GM19043 (cell line): ENCODE measurements around the gene SYTL1.

Experiments used
- ATAC-seq: cut with Tn5 transposase; IDR thresholded peaks from one replicate; pipeline ENCODE4 v1.9.1; 2021; ENCODE audit warnings: low read depth; ENCODE audit not compliant: unreplicated experiment

The SYTL1 gene, protein sequence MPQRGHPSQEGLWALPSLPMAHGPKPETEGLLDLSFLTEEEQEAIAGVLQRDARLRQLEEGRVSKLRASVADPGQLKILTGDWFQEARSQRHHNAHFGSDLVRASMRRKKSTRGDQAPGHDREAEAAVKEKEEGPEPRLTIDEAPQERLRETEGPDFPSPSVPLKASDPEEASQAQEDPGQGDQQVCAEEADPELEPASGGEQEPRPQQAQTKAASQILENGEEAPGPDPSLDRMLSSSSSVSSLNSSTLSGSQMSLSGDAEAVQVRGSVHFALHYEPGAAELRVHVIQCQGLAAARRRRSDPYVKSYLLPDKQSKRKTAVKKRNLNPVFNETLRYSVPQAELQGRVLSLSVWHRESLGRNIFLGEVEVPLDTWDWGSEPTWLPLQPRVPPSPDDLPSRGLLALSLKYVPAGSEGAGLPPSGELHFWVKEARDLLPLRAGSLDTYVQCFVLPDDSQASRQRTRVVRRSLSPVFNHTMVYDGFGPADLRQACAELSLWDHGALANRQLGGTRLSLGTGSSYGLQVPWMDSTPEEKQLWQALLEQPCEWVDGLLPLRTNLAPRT

DNA sequence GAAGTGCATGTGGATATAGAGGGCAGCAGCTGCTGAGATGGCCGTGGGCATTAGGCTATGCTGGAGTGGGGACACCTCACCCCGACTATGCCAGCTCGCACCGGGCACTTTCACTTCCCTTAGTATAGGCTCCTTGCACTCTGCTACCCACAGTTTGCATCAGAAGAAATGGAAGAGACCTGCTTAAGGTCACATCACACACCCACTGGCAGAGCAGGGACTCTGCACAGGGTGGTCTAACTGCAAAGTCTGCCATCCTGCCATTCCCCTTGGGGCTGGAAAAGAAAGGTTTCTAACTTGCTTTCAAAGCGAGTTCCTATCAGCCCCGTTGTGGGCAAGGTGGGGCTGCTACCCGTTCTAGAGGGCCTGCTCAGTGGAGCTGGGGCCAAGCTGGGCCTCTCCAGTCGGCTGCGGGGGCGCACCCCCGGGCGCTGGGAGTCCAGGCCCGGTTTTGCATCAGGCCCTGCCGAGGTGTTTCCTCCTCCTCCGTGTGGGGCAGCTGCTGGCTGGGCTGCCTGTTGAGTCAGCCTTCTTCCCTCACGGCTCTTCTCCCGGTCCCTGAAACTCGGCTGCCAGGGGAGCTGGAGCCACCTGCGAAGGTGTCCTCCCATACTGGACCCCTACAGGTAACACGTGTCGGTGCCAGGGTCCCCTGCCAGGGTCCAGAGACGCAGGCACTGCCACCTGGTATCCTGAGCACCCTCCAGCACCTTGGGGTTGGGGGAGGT is at the start of gene SYTL1:
Gene SYTL1, plus strand, starts transcription at position 498 of the 728 bp plus-strand sequence. CDS start 3,313 bp downstream, outside the sequence.
- ATAC-seq, result peak; percentile 52

DNA sequence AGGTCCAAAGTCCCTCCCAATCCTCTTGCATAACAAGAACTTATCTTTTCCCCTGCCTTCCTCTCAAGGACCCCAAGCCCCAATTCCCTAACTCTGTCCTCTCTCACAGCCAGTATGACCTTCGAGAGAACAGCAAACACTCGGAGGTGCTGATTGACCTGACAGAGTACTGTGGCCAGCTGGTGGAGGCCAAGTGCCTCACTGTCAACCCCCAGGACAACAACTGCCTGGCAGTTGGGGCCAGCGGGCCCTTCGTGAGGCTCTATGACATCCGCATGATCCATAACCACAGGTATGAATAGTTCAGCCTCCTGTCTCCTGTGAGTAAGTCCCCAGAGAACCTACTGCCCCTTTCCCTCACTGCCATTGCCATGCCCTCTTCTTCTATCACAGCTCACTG is 49.7 kb upstream of the SYTL1 start:
- no peak for ATAC-seq

DNA sequence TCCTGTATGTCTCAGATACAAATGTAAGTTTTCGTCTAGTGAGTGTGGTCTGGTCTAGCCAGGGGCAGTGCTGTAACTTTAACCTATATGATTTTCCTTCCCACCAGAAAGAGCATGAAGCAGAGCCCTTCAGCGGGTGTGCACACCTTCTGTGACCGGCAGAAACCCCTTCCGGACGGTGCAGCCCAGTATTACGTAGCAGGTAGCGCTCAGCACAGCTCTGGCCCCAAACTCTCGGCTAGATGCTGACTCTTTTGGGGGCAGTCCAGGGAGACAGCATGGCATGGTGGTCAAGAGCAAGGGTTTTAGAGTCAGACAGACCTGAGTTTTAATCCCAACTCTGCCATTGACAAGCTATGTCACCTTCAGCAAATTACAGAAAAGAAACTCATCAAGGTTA is 47.9 kb upstream of the SYTL1 start:
- ATAC-seq, result no peak

DNA sequence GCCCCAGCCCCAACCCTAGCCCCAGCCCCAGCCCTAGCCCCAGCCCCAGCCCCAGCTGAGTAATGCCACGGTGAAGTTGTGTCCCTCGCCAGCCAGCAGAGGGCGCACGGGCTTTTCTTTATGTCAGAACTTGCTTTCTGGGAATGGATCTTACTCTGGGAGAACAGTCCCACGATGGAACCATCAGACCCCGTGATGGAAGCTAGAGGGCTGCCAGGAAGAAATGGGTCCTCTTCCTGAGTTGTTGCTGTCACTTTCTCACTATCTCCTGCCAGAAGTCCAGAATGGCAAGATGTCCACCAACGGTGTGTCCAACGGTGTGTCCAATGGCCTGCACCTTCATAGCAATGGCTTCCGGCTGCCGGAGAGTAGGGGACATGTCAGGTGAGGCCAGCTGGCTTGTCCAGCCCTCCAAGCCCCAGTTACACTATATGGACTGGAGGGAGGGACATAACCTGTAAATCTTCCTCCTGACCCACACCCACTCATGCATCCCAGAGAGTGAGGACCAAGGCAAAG is 45.0 kb upstream of the SYTL1 start:
- ATAC-seq, result no peak

DNA sequence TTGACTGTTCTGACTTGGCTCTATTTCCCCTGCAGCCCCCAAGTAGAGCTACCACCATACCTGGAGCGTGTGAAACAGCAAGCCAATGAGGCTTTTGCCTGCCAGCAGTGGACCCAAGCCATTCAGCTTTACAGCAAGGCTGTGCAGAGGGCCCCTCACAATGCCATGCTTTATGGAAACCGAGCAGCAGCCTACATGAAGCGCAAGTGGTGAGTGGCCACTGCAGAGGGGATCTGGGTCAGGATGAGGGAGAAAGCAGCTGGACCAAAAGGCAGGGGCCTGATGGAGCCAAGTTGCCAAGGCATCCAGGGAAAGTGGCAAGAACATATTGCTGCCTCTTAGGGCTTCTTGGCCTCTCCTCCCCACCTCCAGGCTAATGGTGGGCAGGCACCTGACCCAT is 43.9 kb upstream of the SYTL1 start:
- no peak for ATAC-seq

DNA sequence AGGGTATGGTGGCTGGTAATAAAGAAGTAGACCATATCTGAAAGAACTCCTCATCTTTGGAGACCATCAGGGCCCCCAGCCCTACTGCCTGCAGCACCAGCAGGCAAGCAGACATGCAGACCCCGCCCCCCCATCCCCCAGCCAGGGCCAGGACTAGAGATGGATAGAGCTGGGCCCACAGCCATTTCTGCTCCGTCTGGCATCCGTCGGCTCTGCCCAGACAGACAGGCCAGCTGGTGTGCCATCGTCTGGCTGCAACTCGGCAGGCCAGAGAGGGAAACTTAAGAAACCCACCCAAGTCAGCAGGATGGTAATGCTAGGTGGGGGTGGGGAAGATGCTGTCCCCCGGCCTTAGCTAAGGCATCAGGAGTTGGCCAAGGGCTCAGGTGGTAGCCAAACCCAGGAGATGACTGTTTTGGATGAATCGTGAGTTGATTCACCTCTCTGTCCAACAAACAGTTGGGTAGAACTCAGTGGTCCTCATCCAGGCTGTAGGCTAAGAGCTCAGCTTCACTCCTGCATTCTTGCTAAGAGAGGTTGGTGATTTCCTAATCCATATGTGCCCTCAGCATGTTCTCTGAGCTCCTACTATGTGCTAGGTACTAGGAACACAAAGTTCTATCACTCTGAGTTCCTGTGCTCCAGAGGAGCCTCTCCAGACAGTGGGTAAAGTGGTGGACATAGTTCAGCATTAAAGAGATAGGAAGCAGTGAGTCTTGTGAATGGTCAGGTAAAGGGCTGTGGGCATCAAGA is 43.0 kb upstream of the SYTL1 start:
- no peak for ATAC-seq

DNA sequence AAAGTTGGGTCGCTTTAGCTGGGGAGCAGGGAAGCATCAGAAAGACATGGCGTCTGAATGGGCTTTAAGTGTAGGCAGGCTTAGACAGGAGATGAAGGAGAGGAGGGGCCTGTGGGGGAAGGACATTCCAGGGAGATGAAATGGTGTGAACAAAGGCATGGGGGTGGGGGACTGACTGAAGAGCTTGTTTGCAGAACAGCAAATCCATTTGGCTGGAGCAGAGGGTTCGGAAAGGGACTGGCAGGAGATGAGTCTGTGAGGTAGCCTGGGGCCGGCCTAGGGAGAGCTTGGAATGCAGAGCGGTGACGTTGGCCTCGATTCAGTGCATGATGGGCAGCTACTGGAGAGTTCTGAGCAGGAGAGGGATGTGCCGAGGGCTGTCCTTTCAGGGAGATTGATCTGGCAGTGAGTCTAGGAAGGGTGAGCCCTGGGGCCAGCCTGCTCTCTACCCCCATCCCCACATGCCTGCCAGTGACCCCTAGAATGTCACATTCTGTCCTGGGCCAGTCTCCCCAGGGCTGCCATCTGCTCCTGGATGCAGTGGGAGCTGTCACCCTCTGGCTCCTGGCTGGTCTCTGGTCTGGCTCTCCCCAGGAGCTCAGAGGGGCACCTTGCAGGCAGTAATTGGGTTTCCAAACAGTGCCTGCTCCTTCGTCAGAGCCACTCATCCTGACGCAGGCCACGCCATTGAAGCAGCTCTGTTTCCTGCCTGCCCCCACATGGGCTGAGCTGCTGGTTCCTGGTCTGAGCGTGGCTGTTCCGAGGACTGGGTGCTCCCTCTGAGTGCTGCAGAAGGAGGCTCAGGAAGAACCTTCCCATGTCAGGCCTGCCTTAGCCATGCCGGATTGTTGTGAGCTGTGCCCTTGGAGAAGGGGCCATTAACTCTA is 42.2 kb upstream of the SYTL1 start:
- ATAC-seq, result no peak

DNA sequence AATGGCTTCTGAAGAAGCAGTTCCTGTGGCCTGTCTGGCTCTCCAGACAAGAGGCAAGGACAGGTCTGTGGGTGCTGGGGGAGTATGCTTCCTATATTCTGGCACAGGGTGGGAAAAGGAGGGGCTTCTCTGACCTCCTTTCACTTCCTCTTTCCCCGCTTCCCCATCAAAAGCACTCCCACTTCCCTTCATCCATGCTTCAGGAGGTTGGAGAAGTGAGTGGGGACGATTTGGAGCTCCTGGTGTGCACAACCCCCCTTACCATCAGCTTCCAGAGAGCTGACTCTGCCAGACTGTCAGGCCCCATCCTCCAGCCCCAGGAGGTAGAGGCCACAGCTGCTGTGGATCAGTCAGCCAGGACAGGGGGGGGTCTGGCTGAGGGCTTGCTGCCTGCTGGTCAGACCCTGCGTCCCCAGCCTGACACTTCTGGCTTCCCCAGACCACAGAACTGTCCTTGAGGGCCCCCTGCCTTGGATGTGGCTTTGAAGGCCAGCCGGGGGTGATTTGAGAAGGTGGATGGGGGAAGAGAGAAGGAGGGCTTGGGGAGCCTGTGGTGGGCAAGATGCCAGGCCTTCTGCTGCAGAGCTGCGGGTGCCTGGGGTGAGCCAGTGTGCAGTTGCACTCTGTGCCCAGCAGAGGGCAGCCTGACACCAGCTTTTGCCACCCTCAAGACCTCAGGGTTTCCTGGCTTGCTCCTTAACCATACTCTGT is 41.3 kb upstream of the SYTL1 start:
- no peak for ATAC-seq

DNA sequence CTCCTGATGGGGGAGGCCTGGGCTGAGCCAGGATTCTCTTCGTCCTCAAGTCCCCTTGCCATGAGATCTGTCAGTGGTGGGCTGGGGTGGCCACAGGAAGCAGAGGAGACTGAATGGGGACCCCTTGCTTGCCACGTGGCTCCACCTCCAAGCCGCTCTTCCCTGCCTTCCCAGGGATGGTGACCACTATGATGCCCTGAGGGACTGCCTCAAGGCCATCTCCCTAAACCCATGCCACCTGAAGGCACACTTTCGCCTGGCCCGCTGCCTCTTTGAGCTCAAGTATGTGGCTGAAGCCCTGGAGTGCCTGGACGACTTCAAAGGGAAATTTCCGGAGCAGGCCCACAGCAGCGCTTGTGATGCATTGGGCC is 40.8 kb upstream of the SYTL1 start:
- ATAC-seq, result no peak

DNA sequence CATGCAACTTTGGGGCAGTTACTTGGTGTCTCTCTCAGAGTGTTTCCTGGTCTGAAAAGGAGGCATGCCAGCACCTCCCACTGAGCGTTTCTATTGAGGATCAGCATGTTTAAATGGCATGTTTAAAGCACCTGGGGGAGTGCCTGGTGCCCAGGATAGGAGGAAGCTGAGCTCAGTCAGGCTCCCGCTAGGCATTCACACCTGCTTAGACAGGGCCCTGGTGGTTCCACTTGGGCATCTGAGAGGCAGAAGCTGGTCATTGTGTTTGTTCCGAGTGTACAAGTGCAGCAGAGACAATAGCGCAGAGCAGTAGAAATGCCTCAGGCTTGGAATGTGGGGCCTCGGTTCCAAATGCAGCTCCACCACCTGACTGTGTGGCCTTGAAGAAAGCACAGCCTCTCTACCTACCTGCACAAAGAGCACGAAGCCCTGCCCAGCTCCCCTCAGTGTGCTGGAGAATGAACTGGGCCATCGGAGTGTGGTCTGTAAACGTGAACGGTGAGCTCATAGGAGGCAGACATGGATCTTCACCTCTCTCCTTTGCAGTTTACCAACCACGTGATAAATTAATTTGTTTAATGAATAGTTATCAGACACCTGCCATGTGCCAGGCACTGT is 40.1 kb upstream of the SYTL1 start:
- no peak for ATAC-seq

DNA sequence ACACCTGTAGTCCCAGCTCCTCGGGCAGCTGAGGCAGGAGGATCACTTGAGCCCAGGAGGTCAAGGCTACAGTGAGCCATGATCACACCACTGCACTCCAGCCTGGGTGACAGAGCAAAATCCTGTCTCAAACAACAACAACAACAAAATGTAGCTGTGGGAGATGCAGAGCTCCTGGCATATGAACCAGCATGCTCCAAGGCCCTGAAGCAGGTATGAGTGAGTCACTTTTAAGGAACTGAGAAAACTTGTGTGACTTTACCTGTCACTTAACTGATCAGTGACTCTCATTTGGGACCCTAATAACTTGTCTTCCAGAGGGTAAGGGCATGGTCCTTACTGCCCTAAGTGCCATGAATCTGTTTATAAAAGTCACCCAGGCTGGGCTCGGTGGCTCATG is 39.2 kb upstream of the SYTL1 start:
- no peak for ATAC-seq

DNA sequence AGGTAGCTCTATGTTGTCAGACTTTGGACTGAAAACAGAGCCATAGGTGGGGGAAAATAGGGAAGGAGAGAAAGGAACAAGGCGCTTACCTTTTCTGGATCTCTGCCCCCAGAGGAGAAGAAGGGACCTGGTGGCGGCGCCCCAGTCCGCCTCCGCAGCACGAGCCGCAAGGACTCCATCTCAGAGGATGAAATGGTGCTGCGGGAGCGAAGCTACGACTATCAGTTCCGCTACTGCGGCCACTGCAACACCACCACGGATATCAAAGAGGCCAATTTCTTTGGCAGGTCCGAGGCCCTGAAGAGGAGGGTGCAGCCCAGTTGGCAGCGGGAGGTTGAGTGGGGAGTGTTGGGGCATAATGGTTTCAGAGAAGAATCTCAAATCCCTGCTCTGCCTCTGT is 38.3 kb upstream of the SYTL1 start:
- no peak for ATAC-seq

DNA sequence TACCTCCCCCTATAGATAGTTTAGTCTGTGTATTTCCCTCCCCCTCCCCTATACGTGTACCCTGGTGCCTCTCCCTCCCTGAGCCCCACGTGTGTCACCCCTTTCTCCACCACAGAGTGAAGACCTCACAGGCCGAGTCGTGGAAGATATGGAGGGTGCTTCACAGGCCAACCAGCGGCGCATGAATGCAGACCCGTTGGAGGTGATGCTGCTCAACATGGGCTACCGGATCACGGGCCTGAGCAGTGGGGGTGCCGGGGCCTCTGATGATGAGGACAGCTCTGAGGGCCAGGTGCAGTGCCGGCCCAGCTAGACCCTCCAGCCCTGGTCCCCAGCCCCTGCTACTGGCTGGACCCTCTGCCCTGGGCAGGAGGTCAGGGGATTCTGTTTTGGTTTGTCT is 35.8 kb upstream of the SYTL1 start:
- ATAC-seq, result no peak

DNA sequence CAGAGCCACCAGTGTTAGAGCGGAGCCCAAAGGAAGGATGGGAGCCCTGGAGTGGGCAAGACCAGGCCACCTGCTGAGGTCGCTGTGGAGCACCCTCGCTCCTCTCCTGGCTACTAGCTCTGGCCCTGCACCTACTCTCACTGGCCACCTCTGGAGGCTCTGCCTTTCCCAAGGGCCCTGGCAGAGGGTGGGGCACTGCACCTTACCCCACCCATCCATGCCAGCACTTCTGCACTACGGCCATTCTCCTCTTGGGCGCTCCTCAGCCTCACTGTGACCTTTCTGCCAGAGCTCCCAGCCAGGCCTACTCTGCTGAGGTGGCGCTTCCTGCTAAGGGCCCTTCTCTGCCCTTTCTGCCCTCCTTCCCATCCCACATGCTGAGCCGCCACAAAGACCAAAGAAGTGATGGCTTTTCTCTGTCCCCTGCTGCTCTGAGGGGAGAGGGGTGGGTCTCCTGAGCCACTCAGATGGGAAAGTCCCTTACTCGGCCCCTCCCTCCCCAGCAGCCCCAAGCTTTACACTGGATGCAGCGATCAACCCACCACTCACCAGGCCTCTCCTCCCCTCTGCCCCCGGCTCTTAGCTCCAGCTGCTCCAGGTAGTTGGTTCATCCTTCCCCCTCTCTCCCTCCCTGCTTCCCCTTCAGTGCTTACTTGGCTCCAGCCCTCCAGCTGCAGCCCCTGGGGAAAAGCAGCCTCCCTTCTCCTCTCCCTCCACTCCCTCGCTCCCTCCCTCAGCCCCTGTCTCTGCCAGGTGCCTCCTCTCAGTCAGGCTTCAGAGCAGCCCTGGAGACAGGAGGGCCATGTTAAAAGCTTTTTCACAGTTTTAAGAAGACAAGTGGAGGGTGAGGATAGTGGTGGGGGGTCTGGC is 34.7 kb upstream of the SYTL1 start:
- no peak for ATAC-seq

DNA sequence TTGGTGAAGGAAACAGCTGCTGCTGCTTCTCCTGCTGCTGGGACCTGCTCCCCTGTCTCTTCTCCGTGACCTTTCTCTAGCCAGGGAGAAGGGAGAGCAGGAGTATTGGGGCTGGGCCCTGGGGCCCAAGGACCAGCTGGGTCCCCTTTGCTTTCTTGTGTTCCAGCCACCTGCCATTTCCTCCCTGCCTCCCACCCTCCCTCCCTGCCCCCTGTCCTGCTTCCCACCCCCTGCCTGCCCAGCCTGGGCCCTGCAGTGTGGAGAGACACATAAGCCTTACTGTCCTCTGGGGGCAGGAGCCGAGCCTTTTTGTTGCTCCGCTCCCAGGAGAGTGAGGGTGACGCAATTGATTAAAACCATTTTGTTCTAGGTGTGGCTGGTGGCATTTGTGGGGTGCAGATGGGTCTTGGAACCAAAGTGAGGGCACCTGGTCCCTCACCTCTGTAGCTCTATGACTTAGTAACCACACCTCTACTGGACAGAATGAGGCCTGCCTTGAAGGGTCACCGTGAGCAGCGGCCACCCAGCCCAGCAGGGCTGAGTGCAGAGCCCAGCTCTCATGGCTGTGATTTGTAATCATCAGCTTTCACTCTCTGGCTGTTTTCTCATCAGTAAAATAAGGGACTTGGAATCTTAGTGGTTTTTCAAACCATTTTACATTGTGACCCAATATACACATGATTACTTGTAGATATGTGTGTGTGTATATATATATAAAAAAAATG is 33.8 kb upstream of the SYTL1 start:
- no peak for ATAC-seq

DNA sequence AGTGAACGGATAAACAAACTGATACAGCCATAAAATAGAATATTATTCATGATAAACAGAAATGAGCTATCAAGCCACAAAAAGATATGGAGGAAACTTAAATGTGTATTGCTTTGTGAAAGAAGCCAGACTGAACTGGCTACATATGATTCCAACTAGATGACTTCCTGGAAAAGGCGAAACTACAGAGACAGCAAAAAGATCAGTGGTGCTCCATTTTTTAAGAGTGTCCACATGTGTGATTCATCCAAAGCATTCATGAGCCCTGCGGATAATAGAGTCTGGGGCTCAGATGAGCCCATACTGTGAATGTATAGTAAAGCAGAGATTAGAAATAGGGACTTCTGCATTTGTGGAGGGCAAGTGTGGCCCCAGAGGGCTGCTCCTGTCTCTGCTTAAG is 27.7 kb upstream of the SYTL1 start:
- ATAC-seq, result no peak

DNA sequence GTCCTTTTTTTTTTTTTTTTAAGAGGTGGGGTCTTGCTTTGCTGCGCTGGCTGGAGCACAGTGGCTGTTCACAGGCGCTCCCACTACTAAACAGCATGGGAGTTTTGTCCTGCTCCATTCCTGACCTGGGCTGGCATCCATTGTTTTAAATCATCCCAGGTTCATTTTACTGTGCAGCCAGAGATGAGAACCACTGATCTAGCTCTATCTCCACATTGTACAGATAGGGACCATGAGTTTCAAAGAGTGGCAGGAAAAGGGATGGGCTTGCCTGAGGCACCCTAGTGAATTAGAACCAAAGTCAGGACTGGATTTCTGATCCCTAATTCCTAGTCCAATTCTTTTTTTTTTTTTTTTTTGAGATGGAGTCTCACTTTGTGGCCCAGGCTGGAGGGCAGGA is 27.1 kb upstream of the SYTL1 start:
- ATAC-seq, result no peak
